ENCODE measurements around the gene RHBDL3.
"Not testable (repeated sequence)": the region's sequence is repeated elsewhere in the genome, so short reads cannot be mapped to it uniquely, and the experiment has no call there.

The RHBDL3 gene

GRCh38 chr17:32265192-32265923, at the start of gene RHBDL3:
TSS of gene RHBDL3 (plus strand) at chr17:32265832. CDS start at chr17:32266190, 358 bp downstream.
- no peak for DNase-seq

DNA sequence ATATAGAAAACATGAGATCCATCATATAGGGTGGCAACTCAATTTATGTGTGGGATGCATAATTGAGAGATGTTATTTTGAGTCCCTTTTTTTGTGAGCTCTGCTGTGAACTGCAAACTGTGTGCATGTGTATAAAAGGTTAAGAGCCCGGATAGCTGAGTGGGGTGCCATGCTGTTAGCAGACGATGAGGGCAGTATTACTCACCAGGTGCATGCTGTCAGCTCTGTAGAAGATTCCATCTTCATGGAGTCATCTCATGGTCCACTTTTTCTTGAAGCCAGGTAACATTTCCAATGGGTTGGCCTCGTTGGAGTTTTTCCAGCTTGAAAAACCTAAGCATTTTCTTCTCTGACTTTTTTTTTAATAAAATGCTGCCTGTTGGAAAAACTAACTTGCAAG, 43.0 kb upstream of the RHBDL3 start:
- DNase-seq = no peak

- DNase-seq = no peak
Measured at GRCh38 chr17:32223703-32224102, 41.9 kb upstream of the RHBDL3 start.

- DNase-seq = no peak
Measured at GRCh38 chr17:32226886-32227285, 38.7 kb upstream of the RHBDL3 start.

- no peak for DNase-seq
Measured at GRCh38 chr17:32227910-32228309, 37.7 kb upstream of the RHBDL3 start.

DNA sequence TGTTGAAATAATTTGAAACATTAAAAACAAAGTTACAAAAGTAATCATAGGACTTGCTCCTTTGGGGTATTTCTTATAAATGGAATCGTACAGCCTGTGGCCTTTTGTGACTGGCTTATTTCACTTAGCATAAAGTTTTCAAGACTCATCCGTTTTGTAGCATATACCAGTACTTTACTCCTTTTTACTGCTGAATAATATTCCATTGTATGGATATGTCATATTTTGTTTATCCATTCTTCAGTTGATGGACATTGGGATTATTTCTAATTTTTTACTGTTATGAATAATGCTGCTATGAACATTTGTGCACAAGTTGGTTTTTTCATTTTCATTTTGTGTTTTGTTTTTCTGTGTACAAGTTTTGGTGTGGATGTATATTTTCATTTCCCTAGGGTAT, 30.0 kb upstream of the RHBDL3 start:
- no peak for DNase-seq

- DNase-seq = no peak
Measured at GRCh38 chr17:32239456-32239855, 26.2 kb upstream of the RHBDL3 start.

DNA sequence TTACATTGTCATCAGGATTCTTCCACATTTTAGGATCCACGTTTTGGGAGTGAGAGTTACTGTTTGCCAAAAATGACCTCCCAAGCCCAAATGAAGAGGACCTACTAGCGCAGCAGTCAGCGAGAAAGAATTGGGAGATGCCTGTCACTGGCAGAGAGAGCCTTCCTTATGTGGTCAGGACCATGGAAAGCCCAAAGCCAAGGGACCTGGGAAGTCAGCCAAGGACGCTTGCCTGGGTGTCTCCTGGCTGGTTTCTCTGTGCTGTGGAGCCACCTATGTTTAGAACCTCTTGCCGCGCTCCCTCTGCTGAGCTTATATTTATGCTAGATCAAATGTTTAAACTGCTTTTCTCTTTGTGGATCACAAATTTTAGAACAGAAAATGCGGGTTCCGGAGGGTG, 24.9 kb upstream of the RHBDL3 start:
- no peak for DNase-seq

DNA sequence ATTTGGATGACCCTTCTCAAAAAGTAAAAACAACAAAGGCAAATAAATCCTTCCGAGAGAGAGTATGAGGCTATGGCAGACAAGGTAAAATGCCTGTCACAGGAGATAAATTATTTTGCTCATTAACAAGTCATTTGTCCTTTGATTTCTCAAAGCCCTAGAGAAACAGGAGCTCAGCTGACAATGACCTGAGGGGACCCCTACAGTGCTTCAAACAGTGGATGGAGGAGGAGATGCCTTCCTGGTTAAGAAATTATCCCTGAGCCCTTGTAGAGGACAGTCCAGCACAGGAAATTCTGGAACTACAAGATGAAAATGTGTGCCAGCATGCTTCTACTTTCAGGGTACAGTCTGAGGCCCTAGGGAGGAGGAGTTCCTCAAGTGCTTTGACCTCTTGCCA, 24.0 kb upstream of the RHBDL3 start:
- DNase-seq = no peak

- DNase-seq = no peak
Measured at GRCh38 chr17:32249475-32249874, 16.2 kb upstream of the RHBDL3 start.

GRCh38 chr17:32253117-32253611, 12.5 kb upstream of the RHBDL3 start:
- DNase-seq = peak; percentile 69 to 70

- no peak for DNase-seq
Measured at GRCh38 chr17:32256012-32256700, 9.5 kb upstream of the RHBDL3 start.

GRCh38 chr17:32256701-32257019, 9.0 kb upstream of the RHBDL3 start:
- no peak for DNase-seq

DNA sequence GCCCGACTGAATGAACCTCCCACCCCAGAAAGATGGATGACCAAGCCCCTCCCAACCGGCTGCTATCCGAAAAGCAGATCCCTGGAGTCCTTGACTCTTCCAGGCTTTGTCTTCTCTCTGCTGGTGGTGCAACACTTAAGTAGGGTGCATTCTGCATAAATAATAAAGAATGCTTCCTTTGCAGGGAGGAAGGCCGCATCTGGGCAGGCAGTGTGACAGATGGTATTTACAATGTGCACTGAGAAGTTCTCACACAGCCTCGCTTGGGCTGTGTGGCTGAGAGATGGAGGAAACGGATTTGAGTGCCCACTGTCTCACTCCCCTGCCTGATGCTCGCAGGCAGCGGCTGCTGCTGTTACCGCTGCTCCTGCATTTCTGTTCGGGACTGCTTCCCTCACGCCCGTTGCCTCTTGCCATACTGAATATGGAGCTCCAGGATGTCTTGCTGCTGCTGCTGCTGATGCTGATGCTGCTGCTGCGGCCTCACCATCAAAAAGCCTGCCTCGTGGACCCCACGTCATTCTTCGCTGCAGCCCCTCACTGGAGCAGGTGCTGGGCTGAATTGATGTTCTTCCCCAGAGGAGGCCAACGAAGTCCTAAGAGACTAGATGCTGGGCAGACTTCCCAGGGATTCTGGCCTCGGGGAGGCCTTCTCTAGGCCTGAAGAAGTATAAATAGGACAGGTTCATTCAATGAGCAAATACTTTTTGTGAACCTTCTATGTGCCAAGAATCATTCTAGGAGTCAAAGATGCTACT, 7.1 kb upstream of the RHBDL3 start:
- DNase-seq = no peak

DNA sequence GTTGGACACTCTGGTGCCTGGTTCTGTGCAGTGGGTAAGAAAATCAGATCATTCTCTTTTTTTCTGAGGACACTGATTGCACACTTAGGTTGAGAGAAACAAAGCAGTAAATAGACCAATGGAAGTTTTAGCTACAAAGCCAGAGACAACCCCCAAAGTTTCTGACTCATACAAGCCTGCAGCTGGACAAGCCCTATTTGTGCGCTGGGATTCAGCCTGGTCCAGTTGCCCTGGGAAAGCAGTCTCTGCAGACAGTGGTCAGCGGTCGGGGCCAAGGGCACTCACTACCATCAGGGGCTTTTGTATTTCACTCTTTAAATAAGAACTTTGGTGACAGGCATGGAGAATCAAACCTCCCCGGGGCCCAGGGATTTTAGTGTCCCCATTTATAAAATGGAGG, 6.0 kb upstream of the RHBDL3 start:
- no peak for DNase-seq

DNA sequence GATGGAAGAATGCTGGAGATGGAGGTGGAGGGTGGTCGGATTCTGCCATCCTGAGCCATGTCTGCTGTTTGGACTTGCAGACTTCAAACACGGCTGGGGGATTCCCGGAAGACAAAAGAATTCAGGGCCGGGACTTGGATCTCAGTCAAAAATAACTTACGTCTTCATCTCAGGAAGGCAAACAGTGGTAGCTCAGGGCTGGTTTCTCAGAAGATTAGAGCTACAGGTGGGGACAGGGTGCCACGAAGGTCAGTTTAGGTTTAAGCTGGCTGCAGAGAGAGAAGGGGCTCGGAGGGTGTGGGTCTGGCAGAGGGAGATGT, 4.3 kb upstream of the RHBDL3 start:
- DNase-seq = no peak

DNA sequence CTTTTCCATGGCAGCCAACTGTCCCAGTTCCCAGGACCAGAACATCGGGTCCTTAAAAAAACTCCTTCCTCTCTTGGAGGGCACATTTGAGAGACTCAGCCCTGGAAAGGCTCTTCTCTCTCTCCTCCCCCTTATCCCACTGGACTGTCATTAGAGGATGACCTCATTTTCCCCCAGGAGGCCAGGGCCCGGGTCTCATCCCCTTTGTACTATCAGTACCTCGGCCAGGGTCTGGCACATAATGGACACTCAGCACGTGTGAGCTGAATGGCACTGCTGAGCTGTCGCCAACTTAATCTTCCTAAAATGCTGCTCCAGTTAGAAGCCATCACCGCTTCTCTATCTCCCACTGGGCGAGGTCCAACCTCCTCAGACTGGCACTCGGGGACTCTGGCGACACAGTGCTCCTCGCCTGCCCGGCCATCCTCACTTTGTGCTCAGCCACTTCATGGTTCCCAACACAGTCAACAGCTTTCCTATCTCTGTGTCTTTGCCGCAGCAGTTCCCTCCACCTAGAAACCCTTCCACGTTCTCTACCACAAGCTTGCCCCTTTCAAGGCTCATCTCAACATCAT, 3.6 kb upstream of the RHBDL3 start:
- DNase-seq = no peak

DNA sequence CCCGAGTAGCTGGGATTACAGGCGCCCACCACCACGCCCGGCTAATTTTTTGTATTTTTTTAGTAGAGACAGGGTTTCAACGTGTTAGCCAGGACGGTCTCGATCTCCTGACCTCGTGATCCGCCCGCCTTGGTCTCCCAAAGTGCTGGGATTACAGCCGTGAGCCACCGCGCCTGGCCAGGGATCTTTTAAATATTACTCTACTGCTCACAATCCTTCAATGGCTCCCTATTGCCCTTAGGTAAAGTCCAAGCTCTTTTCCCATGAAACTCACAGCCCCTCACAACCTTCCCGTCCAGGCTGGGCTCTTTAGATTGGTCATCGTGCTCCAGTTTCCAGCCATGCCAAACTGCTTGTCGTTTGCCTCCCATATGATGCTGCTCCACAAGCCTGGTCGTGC, 2.1 kb upstream of the RHBDL3 start:
- not testable (repeated sequence) for DNase-seq

GRCh38 chr17:32264140-32264799, 1.4 kb upstream of the RHBDL3 start:
- no peak for DNase-seq

DNA sequence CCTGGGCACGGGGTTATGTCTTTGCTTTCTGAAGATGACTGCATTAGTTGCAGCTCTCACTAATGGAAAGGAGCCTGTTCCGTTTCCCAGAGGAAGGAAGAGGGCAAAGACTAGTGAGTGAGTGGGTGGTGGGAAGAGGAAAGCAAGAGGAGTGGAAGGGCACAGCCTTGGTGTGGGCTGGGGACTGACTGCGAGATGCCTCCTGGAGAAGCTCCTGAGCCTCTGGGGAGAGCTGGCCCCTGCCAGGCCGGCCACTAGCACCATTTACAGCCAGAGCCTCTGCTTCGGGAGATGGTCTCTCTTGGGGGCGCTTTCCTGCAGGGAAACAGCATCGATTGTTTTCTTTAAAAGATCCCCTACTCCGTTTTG, 825 bp upstream of the RHBDL3 start:
- no peak for DNase-seq

DNA sequence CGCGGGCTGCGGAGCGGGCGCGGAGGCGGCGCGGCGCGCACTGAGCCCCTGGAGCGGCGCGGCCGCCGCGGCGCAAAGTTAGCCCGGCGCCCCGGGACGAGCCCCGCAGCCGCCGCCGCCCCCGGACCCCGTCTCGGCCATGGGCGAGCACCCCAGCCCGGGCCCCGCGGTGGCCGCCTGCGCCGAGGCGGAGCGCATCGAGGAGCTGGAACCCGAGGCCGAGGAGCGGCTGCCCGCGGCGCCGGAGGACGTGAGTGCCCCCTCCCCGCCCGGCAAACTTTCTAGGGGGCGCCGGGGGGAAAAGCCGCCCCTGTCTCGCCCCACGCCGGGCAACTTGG, 388 bp downstream of the RHBDL3 start:
- no peak for DNase-seq

DNA sequence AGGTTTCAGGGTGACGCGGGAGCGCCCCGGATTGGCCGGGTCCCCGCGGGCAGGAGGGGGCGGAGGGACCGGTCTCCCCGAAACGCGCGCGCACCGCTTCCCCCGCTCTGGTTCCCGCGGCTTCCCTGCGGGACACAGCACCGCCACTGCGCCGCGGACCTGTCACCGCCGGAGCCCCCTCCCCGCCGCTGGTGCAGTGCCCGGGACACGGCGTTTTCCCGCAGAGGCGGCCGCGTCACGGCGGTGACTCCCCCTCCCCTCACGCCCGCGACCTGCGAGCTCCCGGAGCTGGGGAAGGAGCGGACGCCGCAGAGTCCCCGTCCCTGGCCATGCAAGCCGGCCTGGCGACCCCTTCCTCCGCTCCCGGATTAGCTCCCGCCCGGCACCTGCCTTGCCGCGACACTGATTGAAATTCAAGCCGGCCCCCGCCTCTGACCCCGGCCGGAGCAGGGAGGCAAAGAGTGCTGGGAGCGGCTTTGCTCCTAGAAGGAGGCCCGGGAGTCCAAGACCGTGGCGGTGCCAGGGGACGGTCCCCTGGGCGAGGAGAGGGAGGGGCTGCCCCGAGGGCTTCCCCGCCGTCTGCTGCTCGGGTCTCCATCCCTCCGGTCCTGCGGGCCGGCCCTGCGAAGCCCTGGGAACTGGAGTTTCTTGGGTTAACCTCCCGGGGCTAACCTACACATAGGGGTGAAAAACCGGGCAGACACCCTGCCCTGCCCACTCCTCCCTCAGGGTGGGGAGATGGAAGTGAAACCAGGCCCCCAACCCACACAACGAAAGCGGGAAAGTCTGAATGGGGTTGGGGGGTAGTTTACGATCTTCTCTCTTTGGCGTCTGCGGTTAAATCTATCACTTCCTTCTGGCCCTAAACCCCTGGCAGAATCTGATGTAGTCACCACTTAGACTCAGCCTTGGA, 1.0 kb downstream of the RHBDL3 start:
- no peak for DNase-seq

Measured in CD4-positive, alpha-beta T cell treated with Interleukin-4 for 1 hour (primary cell).